K562 (cell line): ENCODE results near the gene TMOD3. TPM values are rescaled to one million over a fixed set of nuclear protein-coding genes. Genes with fewer than 3 reads are reported as not detected.
A peak's percentile ranks its signal among the peaks of the same experiment; 100 is the strongest.

ENCODE experiments used
- ATAC-seq: fragments of 200-7000 bp; cut with Tn5 transposase; 3 replicates; pipeline ENCODE4 v1.9.1; 2020; ENCODE audit warnings: moderate library complexity
- BruUV-seq: library from RNA; stranded (reverse); fragments of 400-500 nt; replicated peaks from 2 replicates; lab custom pipeline; 2021; lab: Mats Ljungman, UMichigan
- CTCF ChIA-PET: fragments of 300-600 bp; formaldehyde crosslinking; extraction: SDS; loops from one replicate; lab custom pipeline; 2021; ENCODE audit warnings: low intra/inter-chr PET ratio; lab: Yijun Ruan, JAX
- POLR2A ChIA-PET: fragments of 300-600, 350-650 bp; sonication (Branson Sonifier 250); formaldehyde crosslinking; extraction: SDS; loops from one replicate; lab custom pipeline; 2021; ENCODE audit warnings: antibody characterized with exemption, inconsistent platforms; lab: Yijun Ruan, JAX
- DNase-seq, 4 experiments: peaks; one replicate each; pipeline versions ENCODE4 v3.0.0 to v3.0.0-alpha.2; 2011 to 2018; ENCODE audit warnings: low spot score in 3 of 4, mixed read lengths in 3 of 4; ENCODE audit errors: extremely low read depth in 1 of 4
- FAIRE-seq: peaks from 2 replicates; lab custom pipeline; 2011; peaks lifted over from hg19 to GRCh38; lab: Jason Lieb, UNC
- H2AFZ ChIP-seq: 2 replicates; pipeline ENCODE4 v1.6.0; 2011; ENCODE audit warnings: low read depth, low read length, control low read depth, inconsistent platforms
- H3K27ac ChIP-seq: fragments of 200-600 bp; 3 replicates; pipeline ENCODE4 v1.8.0; 2011; ENCODE audit warnings: low read depth, mild to moderate bottlenecking, control low read depth, inconsistent platforms, low read length, moderate library complexity, mixed read lengths; ENCODE audit errors: extremely low read depth
- H3K27me3 ChIP-seq, 2 experiments: fragments of 300-600 bp in 1 of 2; 2 replicates in 1 of 2; 3 replicates in 1 of 2; pipeline versions ENCODE4 v1.6.0 to v1.8.0; 2011; ENCODE audit warnings: inconsistent platforms in 2 of 2, low read length in 2 of 2, mild to moderate bottlenecking in 1 of 2, mixed read lengths in 1 of 2, moderate library complexity in 1 of 2; ENCODE audit not compliant: control insufficient read depth in 2 of 2, insufficient read depth in 2 of 2
- H3K36me3 ChIP-seq: fragments of 300-600 bp; 3 replicates; pipeline ENCODE4 v1.8.0; 2011; ENCODE audit warnings: mild to moderate bottlenecking, low read length, inconsistent platforms; ENCODE audit not compliant: control insufficient read depth, insufficient read depth
- H3K4me1 ChIP-seq, 2 experiments: fragments of 200-600 bp in 1 of 2; replicated peaks in 1 of 2; 2 replicates in 1 of 2; 3 replicates in 1 of 2; pipeline versions ENCODE4 v1.5.1 to v1.8.0; 2011; ENCODE audit warnings: inconsistent platforms in 2 of 2, low read length in 2 of 2, mild to moderate bottlenecking in 1 of 2, mixed read lengths in 1 of 2, moderate library complexity in 1 of 2; ENCODE audit not compliant: control insufficient read depth in 2 of 2, insufficient read depth in 2 of 2
- H3K4me2 ChIP-seq: 2 replicates; pipeline ENCODE4 v1.6.1; 2011; ENCODE audit warnings: low read length, control low read depth, inconsistent platforms, mixed read lengths; ENCODE audit not compliant: insufficient read depth
- H3K4me3 ChIP-seq: fragments of 200-600 bp; sonication (generic), shearing (Covaris generic); 2 replicates; pipeline ENCODE4 v1.5.1; 2016; ENCODE audit warnings: control low read depth, inconsistent platforms
- H3K79me2 ChIP-seq: fragments of 200-600 bp; 3 replicates; pipeline ENCODE4 v1.8.0; 2011; ENCODE audit warnings: low read length, inconsistent platforms; ENCODE audit not compliant: control insufficient read depth, insufficient read depth
- H3K9ac ChIP-seq, 2 experiments: 2 replicates each; pipeline versions ENCODE4 v1.6.0 to v1.6.1; 2011; ENCODE audit warnings: low read depth in 2 of 2, low read length in 2 of 2, control low read depth in 1 of 2, inconsistent platforms in 1 of 2, mild to moderate bottlenecking in 1 of 2, mixed read lengths in 1 of 2; ENCODE audit not compliant: insufficient read depth in 1 of 2
- H3K9me1 ChIP-seq: one replicate; pipeline ENCODE4 v1.6.0; 2011; ENCODE audit warnings: inconsistent platforms, mild to moderate bottlenecking, low read length, moderate library complexity; ENCODE audit not compliant: control insufficient read depth, insufficient read depth
- H3K9me3 ChIP-seq: replicated peaks from 2 replicates; pipeline ENCODE4 v1.5.1; 2011; ENCODE audit warnings: low read depth, low read length, inconsistent platforms; ENCODE audit not compliant: control insufficient read depth, insufficient read depth
- H4K20me1 ChIP-seq: replicated peaks from 2 replicates; pipeline ENCODE4 v1.6.1; 2011; ENCODE audit warnings: low read length, inconsistent platforms, mixed read lengths; ENCODE audit not compliant: control insufficient read depth, insufficient read depth
- C11orf30 ChIP-seq: fragments of 450-650 bp; IDR thresholded peaks from 2 replicates; pipeline ENCODE4 v1.6.1; 2016; ENCODE audit warnings: low read depth, mild to moderate bottlenecking
- FOXJ2 ChIP-seq: fragments of 200-800 bp; sonication (Bioruptor generic); IDR thresholded peaks from 2 replicates; pipeline ENCODE4 v1.6.1; 2016; ENCODE audit warnings: missing genetic modification characterization, missing compliant biosample characterization
- PHF21A ChIP-seq: fragments of 450-650 bp; IDR thresholded peaks from 2 replicates; pipeline ENCODE4 v1.6.1; 2017; ENCODE audit warnings: low read depth, borderline replicate concordance
- RFX1 ChIP-seq: fragments of 450-650 bp; IDR thresholded peaks from 2 replicates; pipeline ENCODE4 v1.6.1; 2016; ENCODE audit warnings: mild to moderate bottlenecking, moderate library complexity
- ZNF184 ChIP-seq: sonication (generic); formaldehyde crosslinking; IDR thresholded peaks from 2 replicates; pipeline ENCODE4 v1.5.0; 2020; ENCODE audit warnings: missing genetic modification reagents
- ZNF316 ChIP-seq: fragments of 450-650 bp; IDR thresholded peaks from 2 replicates; pipeline ENCODE4 v1.6.1; 2016
- WGBS: fragments of 100-300 bp; shearing (Covaris generic); methylation state at CpG from one replicate; pipeline ENCODE4 v1.1.6; 2016; ENCODE audit warnings: low coverage, mixed read lengths; ENCODE audit not compliant: insufficient coverage; ENCODE audit errors: missing lambda C conversion rate; 5-methylcytosine and 5-hydroxymethylcytosine counted together
- in situ Hi-C: fragments of 300-500 bp; cut with MboI; formaldehyde crosslinking; loops from 4 replicates; pipeline ENCODE4 v1.15.0; 2018; ENCODE audit warnings: inconsistent platforms, mixed read lengths
- intact Hi-C: fragments of 100-400 bp; cut with micrococcal nuclease; formaldehyde crosslinking; loops from 2 replicates; pipeline ENCODE4 v1.14.2; 2022
- polyA plus RNA-seq, 8 experiments: library from polyadenylated mRNA; depleted of rRNA in 4 of 8; stranded (reverse) in 5 of 8; unstranded in 3 of 8; fragments of >200 nt; fragmentation: Nextera tagmentation in 2 of 8; fragmentation: Illumina TruSeq in 1 of 8; extraction: Ambion mirVana in 2 of 8; extraction: Trizol in 1 of 8; gene quantifications; 2 replicates each; pipeline versions ENCODE4 v1.2.1 to v1.2.3, GENCODE V29; 2011 to 2014; ENCODE audit warnings: inconsistent platforms in 1 of 8, missing spikeins in 1 of 8
- total RNA-seq, 7 experiments: library from RNA; depleted of rRNA in 6 of 7; stranded (reverse); fragments of >200 nt in 6 of 7; fragmentation: Illumina TruSeq in 2 of 7; extraction: Trizol in 2 of 7; gene quantifications; 2 replicates each; pipeline versions ENCODE4 v1.2.1 to v1.2.3, GENCODE V29; 2011 to 2021; ENCODE audit warnings: low replicate concordance in 1 of 7

TMOD3 gene
- total and polyA plus RNA-seq, 9 of the 15 experiments (the other 6 are each of a cell fraction or from before 2014, with no cell fraction given): 6.8 to 45.0 (median 30.9) TPM

DNA sequence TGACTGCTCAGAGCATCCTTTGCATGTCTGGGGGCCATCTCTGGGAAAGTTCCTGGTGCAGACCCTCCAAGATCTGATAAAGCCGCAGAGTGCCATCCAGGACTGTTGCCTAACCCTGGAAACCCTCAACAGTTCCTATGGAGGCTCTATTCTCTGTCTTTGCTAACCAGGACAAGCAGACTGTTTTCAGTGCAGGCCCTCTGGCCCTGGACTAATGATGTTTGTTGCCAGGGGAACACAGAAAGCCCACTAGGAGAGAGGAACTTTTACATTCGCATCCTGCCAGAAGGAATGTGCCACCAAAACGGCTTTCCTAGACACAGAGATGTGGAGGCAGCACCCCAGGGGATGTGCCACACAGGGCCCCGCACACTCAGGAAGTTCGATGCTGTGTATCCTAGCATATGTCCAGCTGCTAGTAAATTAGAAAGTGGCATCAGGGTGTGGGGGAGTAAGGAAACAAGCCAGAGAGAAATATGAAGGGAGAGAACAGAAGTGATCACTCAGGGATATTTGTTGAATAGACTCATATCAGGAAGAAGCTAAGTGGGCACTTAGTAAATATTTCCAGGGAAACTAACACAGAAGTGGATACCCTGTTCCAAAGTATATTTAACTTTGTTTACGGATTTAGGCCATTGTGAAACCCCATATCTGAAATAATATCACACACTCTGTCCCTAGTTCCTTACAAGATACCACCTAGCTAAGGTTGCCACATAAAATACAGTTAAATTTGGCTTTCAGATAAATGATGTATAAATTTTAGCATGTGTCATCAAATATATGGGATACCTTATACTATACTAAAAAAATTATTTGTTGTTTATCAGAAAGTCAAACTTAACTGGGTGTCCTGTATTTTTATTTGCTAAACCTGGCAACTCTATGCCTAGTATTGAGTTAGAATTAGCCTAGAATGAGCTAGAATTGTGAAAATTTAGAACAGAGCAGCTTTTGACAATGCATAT, 29.9 kb upstream of the TMOD3 start:
- Histone ChIP-seq H3K9me1 (no peaks in the 10 kb centered on the region), H3K4me3 (no peak overlapping the region), H2AFZ (no peak overlapping the region), H3K9ac (no peak overlapping the region), H3K27me3 (no peaks in the 10 kb centered on the region), H3K36me3 (no peaks in the 10 kb centered on the region), H3K4me1 (peaks cover 0 to 7% of the 10 kb centered on the region in 2 experiments; a peak in 3 of 5 replicates), H3K4me2 (no peak overlapping the region), H4K20me1 (no peaks in the 10 kb centered on the region), H3K79me2 (no peaks in the 10 kb centered on the region), H3K27ac (no peak overlapping the region), H3K9me3 (no peaks in the 10 kb centered on the region)
- 39% methylated on average over 6 of the region's 6 CpGs for WGBS
- intact Hi-C loops (no loop called here), in situ Hi-C loops (no loop called here)
- no peak for ATAC-seq
- no peak for DNase-seq
- no peak for FAIRE-seq
- ChIA-PET POLR2A (interaction anchor here (0.7 to 1.0 kb wide), 2 partner anchors 14 to 56 kb away, joined by 4 read pairs; no protein-coding TSS in a partner anchor), CTCF (interaction anchor here (0.7 kb wide), 1 partner anchor 13 kb away, joined by 3 read pairs; no protein-coding TSS in a partner anchor)
- BruUV-seq: no TSS peak
- TF ChIP-seq PHF21A (no peak), ZNF316 (peak; percentile 59), RFX1 (peak; percentile 21; the same call in 1 of the 2 replicates), ZNF184 (CRISPR knock-in tag) (0 out of 2 replicates have a peak, but pooled peaks have one; percentile 41), FOXJ2 (tag) (no peak), C11orf30 (peak; percentile 17; the same call in 1 of the 2 replicates)
